Thoracic aorta (tissue), 2 donors: ENCODE data around the gene SORCS1. TPM values are rescaled to one million over a fixed set of nuclear protein-coding genes. Genes with fewer than 3 reads are reported as not detected.

Source experiments
- ATAC-seq: fragments of 150-250 bp; one replicate; pipeline ENCODE4 v1.8.0; 2017; ENCODE audit warnings: low read depth; ENCODE audit not compliant: insufficient number of reproducible peaks, low FRiP score
- DNase-seq: peaks from one replicate; pipeline ENCODE4 v3.0.0-alpha.2; 2020; ENCODE audit warnings: low spot score
- H3K27ac ChIP-seq, 2 donors: fragments of 200-600 bp; sonication (generic); 1 replicate in 1 of 2; 2 replicates in 1 of 2; pipeline ENCODE4 v1.5.1; 2016; ENCODE audit warnings: mild to moderate bottlenecking in 2 of 2, moderate library complexity in 2 of 2
- H3K27me3 ChIP-seq: fragments of 200-600 bp; sonication (generic); replicated peaks from 2 replicates; pipeline ENCODE4 v1.6.0; 2016; ENCODE audit warnings: mild to moderate bottlenecking; ENCODE audit not compliant: insufficient read depth
- H3K36me3 ChIP-seq: fragments of 200-600 bp; sonication (generic); one replicate; pipeline ENCODE4 v1.5.1; 2016
- H3K4me1 ChIP-seq, 2 donors: fragments of 200-600 bp; sonication (generic); 1 replicate in 1 of 2; 2 replicates in 1 of 2; pipeline versions ENCODE4 v1.5.1 to v1.6.0; 2016; ENCODE audit warnings: low read depth in 2 of 2, mild to moderate bottlenecking in 1 of 2; ENCODE audit not compliant: control insufficient read depth in 1 of 2
- H3K4me3 ChIP-seq: fragments of 200-600 bp; sonication (generic); 2 replicates; pipeline ENCODE4 v1.5.1; 2016; ENCODE audit warnings: mild to moderate bottlenecking
- H3K9me3 ChIP-seq: fragments of 200-600 bp; sonication (generic); 2 replicates; pipeline ENCODE4 v1.5.1; 2016
- total RNA-seq, 2 donors: library from RNA; depleted of rRNA; stranded (reverse); fragments of >200 nt; gene quantifications; one replicate each; pipeline versions ENCODE4 v1.1.0 to v1.2.3, GENCODE V29; 2016
- TF ChIP-seq, protein P1 (sequence below): fragments of 200-600 bp; sonication (generic); IDR thresholded peaks from one replicate; pipeline ENCODE4 v1.5.1; 2019; ENCODE audit warnings: antibody characterized with exemption

SORCS1 gene
- total RNA-seq, 2 donors from 2014 or later = 0.27 to 1.1 TPM

DNA sequence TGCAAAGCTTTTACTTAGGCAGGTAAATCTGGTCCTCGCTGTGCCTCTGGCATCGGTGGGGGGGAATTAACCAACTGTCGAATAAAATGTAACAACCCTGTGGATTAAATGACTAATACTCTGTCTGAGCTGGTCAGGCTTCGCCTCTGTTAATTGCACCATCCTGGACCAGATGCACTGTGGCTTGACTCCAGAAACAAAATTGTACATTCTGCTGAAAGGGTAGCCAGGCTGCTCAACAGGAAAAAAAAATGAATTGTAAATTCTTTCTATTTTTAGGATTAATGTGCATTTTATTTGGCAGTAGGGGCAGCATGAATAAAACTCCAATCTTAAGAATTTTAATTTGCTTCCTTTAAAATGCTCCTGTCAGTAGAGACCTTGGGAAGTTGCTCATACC is 389.4 kb downstream of the SORCS1 start:
- no peak overlapping the region for H3K27ac ChIP-seq
- ATAC-seq = no peak

DNA sequence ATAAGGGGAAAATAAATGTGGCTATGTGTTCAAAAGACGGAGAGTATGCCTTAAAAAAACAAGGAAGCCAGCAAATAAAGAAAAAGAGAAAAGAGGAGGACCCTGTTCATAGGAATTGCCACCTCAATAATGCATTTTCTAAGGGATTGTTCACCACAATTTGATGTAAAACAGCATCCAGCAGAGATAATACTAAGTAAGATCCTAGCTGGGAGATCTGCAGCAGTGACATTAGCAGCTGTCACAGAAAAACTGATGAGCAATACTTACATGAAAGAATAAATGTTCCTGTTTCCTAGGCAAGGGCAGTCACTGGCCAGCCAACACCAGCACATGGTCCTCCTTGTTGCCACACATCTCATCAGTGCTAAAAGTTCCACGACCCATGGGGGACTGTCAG is 391.5 kb downstream of the SORCS1 start:
- H3K27ac ChIP-seq = no peak overlapping the region
- H3K4me1 ChIP-seq = no peaks in the 10 kb centered on the region
- H3K4me3 ChIP-seq = no peak overlapping the region
- H3K9me3 ChIP-seq = no peaks in the 10 kb centered on the region
- no peaks in the 10 kb centered on the region for H3K36me3 ChIP-seq
- TF ChIP-seq, protein P1, sequence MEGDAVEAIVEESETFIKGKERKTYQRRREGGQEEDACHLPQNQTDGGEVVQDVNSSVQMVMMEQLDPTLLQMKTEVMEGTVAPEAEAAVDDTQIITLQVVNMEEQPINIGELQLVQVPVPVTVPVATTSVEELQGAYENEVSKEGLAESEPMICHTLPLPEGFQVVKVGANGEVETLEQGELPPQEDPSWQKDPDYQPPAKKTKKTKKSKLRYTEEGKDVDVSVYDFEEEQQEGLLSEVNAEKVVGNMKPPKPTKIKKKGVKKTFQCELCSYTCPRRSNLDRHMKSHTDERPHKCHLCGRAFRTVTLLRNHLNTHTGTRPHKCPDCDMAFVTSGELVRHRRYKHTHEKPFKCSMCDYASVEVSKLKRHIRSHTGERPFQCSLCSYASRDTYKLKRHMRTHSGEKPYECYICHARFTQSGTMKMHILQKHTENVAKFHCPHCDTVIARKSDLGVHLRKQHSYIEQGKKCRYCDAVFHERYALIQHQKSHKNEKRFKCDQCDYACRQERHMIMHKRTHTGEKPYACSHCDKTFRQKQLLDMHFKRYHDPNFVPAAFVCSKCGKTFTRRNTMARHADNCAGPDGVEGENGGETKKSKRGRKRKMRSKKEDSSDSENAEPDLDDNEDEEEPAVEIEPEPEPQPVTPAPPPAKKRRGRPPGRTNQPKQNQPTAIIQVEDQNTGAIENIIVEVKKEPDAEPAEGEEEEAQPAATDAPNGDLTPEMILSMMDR = no peak
- ATAC-seq (no peak), DNase-seq (no peak)
- no peaks in the 10 kb centered on the region for H3K27me3 ChIP-seq

More for the DNA sequence above, 389.4 kb downstream of the SORCS1 start:
- Histone ChIP-seq H3K9me3 (no peaks in the 10 kb centered on the region), H3K36me3 (no peaks in the 10 kb centered on the region), H3K4me3 (no peak overlapping the region), H3K4me1 (no peaks in the 10 kb centered on the region), H3K27me3 (no peaks in the 10 kb centered on the region)
- TF ChIP-seq, protein P1 = no peak
- no peak for DNase-seq

DNA sequence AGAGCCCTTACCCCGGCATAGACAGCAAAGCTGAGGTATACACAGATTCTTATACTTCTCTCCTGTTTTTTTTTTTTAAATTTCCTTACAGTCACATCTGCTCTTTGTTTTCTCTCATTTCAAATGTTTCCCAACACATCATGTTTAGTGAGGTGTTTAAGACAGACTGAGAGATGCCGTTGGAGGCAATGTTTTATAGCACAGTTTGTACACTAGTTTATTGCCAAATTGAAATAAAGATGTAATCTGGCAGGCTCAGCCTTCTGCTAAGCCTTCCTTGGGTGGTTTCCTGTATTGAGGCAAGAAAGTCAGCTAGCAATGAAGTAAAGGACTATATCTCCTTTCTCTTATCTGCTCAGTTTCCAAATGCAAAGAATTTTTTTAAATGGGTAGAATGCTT is 393.4 kb downstream of the SORCS1 start:
- Histone ChIP-seq H3K4me1 (no peaks in the 10 kb centered on the region), H3K27ac (no peak overlapping the region), H3K9me3 (no peaks in the 10 kb centered on the region), H3K36me3 (no peaks in the 10 kb centered on the region), H3K4me3 (no peak overlapping the region), H3K27me3 (no peaks in the 10 kb centered on the region)
- TF ChIP-seq, protein P1 = no peak
- DNase-seq = no peak
- no peak for ATAC-seq

DNA sequence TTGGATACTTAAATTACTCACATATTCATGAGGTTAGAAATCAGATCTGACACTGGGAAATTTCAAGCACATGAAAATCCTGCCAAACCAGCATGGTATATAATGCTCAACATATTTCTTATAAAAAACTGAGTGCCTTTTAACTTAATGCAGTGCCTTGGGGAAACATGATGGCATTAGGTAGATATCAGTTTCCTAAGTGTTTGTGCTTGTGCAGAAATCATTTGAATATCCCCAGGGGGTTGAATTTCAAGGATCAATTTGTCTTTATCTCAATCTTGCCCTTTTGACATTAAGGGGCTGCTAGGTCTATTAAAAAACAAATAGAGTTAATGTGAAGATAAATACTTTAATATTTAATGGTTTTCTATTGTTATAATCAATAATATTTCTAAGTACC is 396.3 kb downstream of the SORCS1 start:
- ATAC-seq = no peak
- no peaks in the 10 kb centered on the region for H3K4me1 ChIP-seq
- no peaks in the 10 kb centered on the region for H3K9me3 ChIP-seq
- no peaks in the 10 kb centered on the region for H3K27me3 ChIP-seq
- no peaks in the 10 kb centered on the region for H3K36me3 ChIP-seq
- TF ChIP-seq, protein P1 = no peak
- DNase-seq = no peak
- no peak overlapping the region for H3K27ac ChIP-seq
- H3K4me3 ChIP-seq = no peak overlapping the region

DNA sequence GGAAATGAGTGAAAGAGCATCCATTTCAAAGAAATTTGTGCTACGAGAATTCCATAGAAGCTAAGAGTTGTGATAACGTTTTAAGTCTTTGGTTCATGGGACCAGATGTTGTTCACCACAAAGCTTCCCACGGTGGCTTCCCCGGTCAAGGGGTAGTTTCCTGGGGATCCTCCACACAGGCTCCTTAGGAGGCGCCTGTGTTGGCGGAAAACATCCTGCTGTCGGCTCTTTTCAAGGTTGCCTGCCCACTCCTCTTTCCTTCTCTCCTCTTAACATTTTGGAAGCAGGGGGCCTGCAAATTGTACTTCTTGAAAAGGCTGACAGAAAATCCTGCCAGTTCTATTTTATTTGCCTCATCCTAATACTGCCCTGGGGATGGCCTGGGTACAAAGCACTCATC is 398.6 kb downstream of the SORCS1 start:
- Histone ChIP-seq H3K4me3 (no peak overlapping the region), H3K36me3 (no peaks in the 10 kb centered on the region), H3K4me1 (no peaks in the 10 kb centered on the region), H3K27ac (no peak overlapping the region), H3K27me3 (no peaks in the 10 kb centered on the region), H3K9me3 (no peaks in the 10 kb centered on the region)
- no peak for DNase-seq
- no peak for ATAC-seq
- TF ChIP-seq, protein P1 = no peak
